Measurements from ENCODE around the gene DGCR6L. TPM values are rescaled to one million over a fixed set of nuclear protein-coding genes. Genes with fewer than 3 reads are reported as not detected.
"Not testable (repeated sequence)": the region's sequence is repeated elsewhere in the genome, so short reads cannot be mapped to it uniquely, and the experiment has no call there.

Gene DGCR6L
- total and polyA plus RNA-seq, 10 of the 15 experiments (the other 5 are each of a cell fraction or from before 2014, with no cell fraction given), result 1.6 to 62.8 (median 22.6) TPM

GRCh38 chr22:20289182-20290044 lies 30.4 kb downstream of the DGCR6L start:
- CTCF ChIA-PET; H3K27ac ChIP-seq (ENCODE audit: control insufficient read depth, insufficient read depth); intact Hi-C loops (cut with micrococcal nuclease; ENCODE audit: unreplicated experiment); BruUV-seq (replicated peaks); H3K4me1 ChIP-seq (ENCODE audit: control insufficient read depth, insufficient read depth, low read length); H3K9ac ChIP-seq (ENCODE audit: control insufficient read depth, insufficient read depth, low read length); H2AFZ ChIP-seq (ENCODE audit: control insufficient read depth, low read depth, low read length); ATAC-seq; RAD21 ChIA-PET (ENCODE audit: unreplicated experiment); FAIRE-seq; H3K4me2 ChIP-seq (ENCODE audit: control insufficient read depth, insufficient read depth); H3K4me3 ChIP-seq; H4K20me1 ChIP-seq (ENCODE audit: control insufficient read depth, insufficient read depth); DNase-seq (ENCODE audit: low read depth, low spot score); H3K79me2 ChIP-seq (ENCODE audit: control insufficient read depth, insufficient read depth, low read length); SMC1A ChIA-PET (ENCODE audit: uncharacterized antibody, unreplicated experiment); H3K36me3 ChIP-seq (ENCODE audit: control insufficient read depth in 2 of 2, insufficient read depth in 2 of 2, low read length in 1 of 2); H3K9me3 ChIP-seq (replicated peaks; ENCODE audit: control insufficient read depth, insufficient read depth, low read length); POLR2A ChIA-PET; H3K27me3 ChIP-seq (replicated peaks in 1 of 2; ENCODE audit: control insufficient read depth in 2 of 2, insufficient read depth in 2 of 2, low read length in 1 of 2): not testable (repeated sequence)
- in situ Hi-C loops (cut with MboI), result loop anchor here (5.0 to 10.0 kb wide), 2 partner anchors 135 to 1337 kb away; partner anchors contain the start of gene CCDC188
- 40% methylated on average over 19 of the region's 23 CpGs for whole genome bisulfite sequencing (ENCODE audit: insufficient coverage, insufficient replicate concordance, low lambda C conversion rate, missing lambda C conversion rate)

- H3K27me3 ChIP-seq (replicated peaks in 1 of 2; ENCODE audit: control insufficient read depth in 2 of 2, insufficient read depth in 2 of 2, low read length in 1 of 2); H3K79me2 ChIP-seq (ENCODE audit: control insufficient read depth, insufficient read depth, low read length); FAIRE-seq; H3K27ac ChIP-seq (ENCODE audit: control insufficient read depth, insufficient read depth); SMC1A ChIA-PET (ENCODE audit: uncharacterized antibody, unreplicated experiment); ATAC-seq; H3K4me1 ChIP-seq (ENCODE audit: control insufficient read depth, insufficient read depth, low read length); CTCF ChIA-PET; H4K20me1 ChIP-seq (ENCODE audit: control insufficient read depth, insufficient read depth); DNase-seq (ENCODE audit: low read depth, low spot score); H3K4me3 ChIP-seq; BruUV-seq (replicated peaks); H3K4me2 ChIP-seq (ENCODE audit: control insufficient read depth, insufficient read depth); H3K9me3 ChIP-seq (replicated peaks; ENCODE audit: control insufficient read depth, insufficient read depth, low read length); POLR2A ChIA-PET; H3K9ac ChIP-seq (ENCODE audit: control insufficient read depth, insufficient read depth, low read length); H3K36me3 ChIP-seq (ENCODE audit: control insufficient read depth in 2 of 2, insufficient read depth in 2 of 2, low read length in 1 of 2); H2AFZ ChIP-seq (ENCODE audit: control insufficient read depth, low read depth, low read length); intact Hi-C loops (cut with micrococcal nuclease; ENCODE audit: unreplicated experiment): not testable (repeated sequence)
- 12% methylated on average over 17 of the region's 20 CpGs for WGBS (ENCODE audit: insufficient coverage, insufficient replicate concordance, low lambda C conversion rate, missing lambda C conversion rate)
- in situ Hi-C loops (cut with MboI), result loop anchor here (5.0 kb wide), 1 partner anchor 1335 kb away; no protein-coding TSS in a partner anchor
- RAD21 ChIA-PET (ENCODE audit: unreplicated experiment), result interaction anchor here (1.1 kb wide), 1 partner anchor 130 kb away, joined by 3 read pairs; no protein-coding TSS in a partner anchor
Measured at GRCh38 chr22:20286784-20287423, 33.0 kb downstream of the DGCR6L start.

- DNase-seq (ENCODE audit: low read depth, low spot score); intact Hi-C loops (cut with micrococcal nuclease; ENCODE audit: unreplicated experiment); FAIRE-seq; H2AFZ ChIP-seq (ENCODE audit: control insufficient read depth, low read depth, low read length); BruUV-seq (replicated peaks); H3K36me3 ChIP-seq (ENCODE audit: control insufficient read depth in 2 of 2, insufficient read depth in 2 of 2, low read length in 1 of 2); H3K27me3 ChIP-seq (replicated peaks in 1 of 2; ENCODE audit: control insufficient read depth in 2 of 2, insufficient read depth in 2 of 2, low read length in 1 of 2); H3K27ac ChIP-seq (ENCODE audit: control insufficient read depth, insufficient read depth); H3K79me2 ChIP-seq (ENCODE audit: control insufficient read depth, insufficient read depth, low read length); H3K4me2 ChIP-seq (ENCODE audit: control insufficient read depth, insufficient read depth); H3K9ac ChIP-seq (ENCODE audit: control insufficient read depth, insufficient read depth, low read length); POLR2A ChIA-PET; H3K4me1 ChIP-seq (ENCODE audit: control insufficient read depth, insufficient read depth, low read length); H4K20me1 ChIP-seq (ENCODE audit: control insufficient read depth, insufficient read depth); ATAC-seq; H3K9me3 ChIP-seq (replicated peaks; ENCODE audit: control insufficient read depth, insufficient read depth, low read length); H3K4me3 ChIP-seq: not testable (repeated sequence)
- in situ Hi-C loops (cut with MboI), result loop anchor here (5.0 kb wide), 1 partner anchor 1334 kb away; no protein-coding TSS in a partner anchor
- ChIA-PET SMC1A (ENCODE audit: uncharacterized antibody, unreplicated experiment) (interaction anchor here (0.8 kb wide), 1 partner anchor 129 kb away, joined by 3 read pairs; no protein-coding TSS in a partner anchor), CTCF (interaction anchor here (0.8 kb wide), 1 partner anchor 130 kb away, joined by 3 read pairs; no protein-coding TSS in a partner anchor), RAD21 (ENCODE audit: unreplicated experiment) (interaction anchor here (0.7 to 1.1 kb wide), 2 partner anchors 93 to 129 kb away, joined by 3 read pairs; no protein-coding TSS in a partner anchor)
- WGBS (ENCODE audit: insufficient coverage, insufficient replicate concordance, low lambda C conversion rate, missing lambda C conversion rate), result 0% methylated on average over 7 of the region's 8 CpGs
Measured at GRCh38 chr22:20286312-20286660, 33.6 kb downstream of the DGCR6L start.

Measured in GM12878 (cell line).